ENCODE measurements around the gene TEX44.
A peak's percentile ranks its signal among the peaks of the same experiment; 100 is the strongest.

The TEX44 gene

GRCh38 chr2:231592636-231593145 lies at the start of gene TEX44:
TSS of gene TEX44 (plus strand) at chr2:231592864. CDS start at chr2:231592952, 88 bp downstream.
- TF ChIP-seq, protein P1, sequence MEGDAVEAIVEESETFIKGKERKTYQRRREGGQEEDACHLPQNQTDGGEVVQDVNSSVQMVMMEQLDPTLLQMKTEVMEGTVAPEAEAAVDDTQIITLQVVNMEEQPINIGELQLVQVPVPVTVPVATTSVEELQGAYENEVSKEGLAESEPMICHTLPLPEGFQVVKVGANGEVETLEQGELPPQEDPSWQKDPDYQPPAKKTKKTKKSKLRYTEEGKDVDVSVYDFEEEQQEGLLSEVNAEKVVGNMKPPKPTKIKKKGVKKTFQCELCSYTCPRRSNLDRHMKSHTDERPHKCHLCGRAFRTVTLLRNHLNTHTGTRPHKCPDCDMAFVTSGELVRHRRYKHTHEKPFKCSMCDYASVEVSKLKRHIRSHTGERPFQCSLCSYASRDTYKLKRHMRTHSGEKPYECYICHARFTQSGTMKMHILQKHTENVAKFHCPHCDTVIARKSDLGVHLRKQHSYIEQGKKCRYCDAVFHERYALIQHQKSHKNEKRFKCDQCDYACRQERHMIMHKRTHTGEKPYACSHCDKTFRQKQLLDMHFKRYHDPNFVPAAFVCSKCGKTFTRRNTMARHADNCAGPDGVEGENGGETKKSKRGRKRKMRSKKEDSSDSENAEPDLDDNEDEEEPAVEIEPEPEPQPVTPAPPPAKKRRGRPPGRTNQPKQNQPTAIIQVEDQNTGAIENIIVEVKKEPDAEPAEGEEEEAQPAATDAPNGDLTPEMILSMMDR (IDR thresholded peaks at IDR 0.05; ENCODE audit: extremely low read depth, insufficient read depth, missing control alignments), result no peak
- in situ Hi-C loops (cut with MboI; ENCODE audit: low pct_unique_long_range_greater_than_20kb, low sequenced_read_pairs, unreplicated experiment), result no loop called here
- no peak for DNase-seq (ENCODE audit: low spot score)

DNA sequence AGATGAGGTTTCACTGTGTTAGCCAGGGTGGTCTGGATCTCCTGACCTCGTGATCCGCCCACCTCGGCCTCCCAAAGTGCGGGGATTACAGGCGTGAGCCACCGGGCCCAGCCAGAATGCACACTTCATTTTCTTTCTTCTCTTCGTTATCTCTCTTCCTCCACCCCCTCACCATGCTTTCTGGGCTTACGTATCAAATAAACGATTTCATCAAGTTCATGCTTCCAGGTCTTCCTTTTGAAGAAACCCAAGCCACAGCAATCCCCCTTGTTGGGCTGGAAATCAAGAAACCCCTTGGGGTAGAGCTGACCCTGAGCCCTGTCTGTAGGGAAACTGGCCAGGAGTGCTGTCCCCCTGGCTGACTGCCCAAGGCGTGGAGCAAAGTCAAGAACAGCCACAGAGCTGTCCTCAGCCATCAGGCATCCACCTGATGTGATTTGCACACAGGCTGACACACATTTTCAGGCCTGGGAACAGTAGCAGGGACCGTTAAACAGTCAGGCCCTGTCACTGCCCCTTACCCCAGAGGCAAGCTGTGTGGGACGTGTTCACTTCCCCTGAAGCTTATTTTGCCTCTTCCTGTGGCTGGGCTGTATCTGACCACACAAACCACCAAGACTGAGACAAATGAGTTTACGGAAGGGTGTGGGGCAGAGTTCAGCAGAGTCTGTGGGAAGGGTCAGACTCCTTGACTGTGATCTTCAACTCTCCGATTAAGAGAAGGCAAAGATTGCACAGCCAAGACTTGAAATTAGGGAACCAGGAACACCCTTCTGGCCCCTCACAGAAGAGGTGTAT lies 47.4 kb upstream of the TEX44 start:
- TF ChIP-seq, protein P1 (IDR thresholded peaks at IDR 0.05; ENCODE audit: extremely low read depth, insufficient read depth, missing control alignments), result no peak
- peak; percentile 85 for DNase-seq (ENCODE audit: low spot score)
- in situ Hi-C loops (cut with MboI; ENCODE audit: low pct_unique_long_range_greater_than_20kb, low sequenced_read_pairs, unreplicated experiment), result no loop called here

DNA sequence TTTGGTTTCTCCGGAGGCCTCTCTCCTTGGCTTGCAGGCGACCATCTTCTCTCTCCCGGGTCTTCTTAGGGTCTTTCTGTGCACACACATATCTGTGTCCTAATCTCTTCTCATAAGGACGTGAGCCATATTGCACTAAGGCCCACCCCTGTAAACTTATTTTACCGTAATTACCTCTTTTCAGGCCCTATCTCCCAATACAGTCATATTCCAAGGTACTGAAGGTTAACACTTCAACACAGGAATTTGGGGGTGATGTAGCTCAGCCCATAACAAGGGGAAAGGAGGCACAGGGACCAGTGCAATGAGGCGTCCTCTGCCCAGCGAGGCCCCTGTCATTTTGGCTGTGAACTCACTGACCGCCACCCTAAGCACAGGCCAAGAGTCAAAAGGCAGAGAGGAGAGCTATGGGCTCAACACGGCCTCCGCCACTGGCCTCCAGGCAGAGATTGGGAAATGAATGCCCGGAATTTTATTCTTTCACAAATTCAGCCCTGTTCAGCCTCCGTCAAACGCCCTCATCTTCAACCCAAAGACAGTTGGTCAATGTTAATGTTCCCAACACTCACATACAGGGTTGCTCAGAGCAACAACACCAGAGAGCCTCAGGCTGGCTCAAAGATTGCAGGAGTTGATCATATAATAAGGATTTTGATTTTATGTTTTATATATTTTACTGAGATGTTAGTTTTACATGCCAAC lies 46.5 kb upstream of the TEX44 start:
- DNase-seq (ENCODE audit: low spot score), result no peak
- in situ Hi-C loops (cut with MboI; ENCODE audit: low pct_unique_long_range_greater_than_20kb, low sequenced_read_pairs, unreplicated experiment), result no loop called here
- TF ChIP-seq, protein P1 (IDR thresholded peaks at IDR 0.05; ENCODE audit: extremely low read depth, insufficient read depth, missing control alignments), result no peak

DNA sequence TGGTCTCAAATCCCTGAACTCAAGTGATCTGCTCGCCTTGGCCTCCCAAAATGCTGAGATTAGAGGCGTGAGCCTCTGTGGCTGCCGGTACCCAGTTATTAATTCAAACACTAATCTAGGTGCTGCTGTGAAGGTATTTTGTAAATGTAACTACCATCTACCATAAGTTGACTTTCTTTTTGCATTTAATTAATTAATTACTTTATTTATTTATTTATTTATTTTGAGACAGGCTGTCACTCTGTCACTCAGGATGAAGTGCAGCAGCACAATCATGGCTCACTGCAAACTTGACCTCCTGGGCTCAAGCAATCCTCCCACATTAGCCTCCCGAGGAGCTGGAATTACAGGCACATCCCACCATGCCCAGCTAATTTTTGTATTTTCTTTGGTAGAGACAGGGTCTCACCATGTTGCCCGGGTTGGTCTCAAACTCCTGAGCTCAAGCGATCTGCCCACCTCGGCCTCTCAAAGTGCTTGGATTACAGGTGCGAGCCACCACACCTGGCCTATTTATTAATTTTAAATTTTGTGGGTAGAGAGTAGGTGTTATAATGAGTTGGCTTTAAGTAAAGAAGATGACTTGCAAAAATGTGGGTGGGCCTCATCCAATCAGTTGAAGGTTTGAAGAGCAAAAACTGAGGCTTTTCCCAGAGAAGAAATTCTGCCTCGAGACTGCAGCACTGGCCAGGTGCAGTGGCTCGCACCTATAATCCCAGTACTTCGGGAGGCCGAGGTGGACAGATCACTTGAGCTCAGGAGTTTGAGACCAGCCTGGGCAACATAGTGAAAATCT lies 45.2 kb upstream of the TEX44 start:
- DNase-seq (ENCODE audit: low spot score), result no peak
- in situ Hi-C loops (cut with MboI; ENCODE audit: low pct_unique_long_range_greater_than_20kb, low sequenced_read_pairs, unreplicated experiment), result no loop called here
- TF ChIP-seq, protein P1 (IDR thresholded peaks at IDR 0.05; ENCODE audit: extremely low read depth, insufficient read depth, missing control alignments), result no peak

DNA sequence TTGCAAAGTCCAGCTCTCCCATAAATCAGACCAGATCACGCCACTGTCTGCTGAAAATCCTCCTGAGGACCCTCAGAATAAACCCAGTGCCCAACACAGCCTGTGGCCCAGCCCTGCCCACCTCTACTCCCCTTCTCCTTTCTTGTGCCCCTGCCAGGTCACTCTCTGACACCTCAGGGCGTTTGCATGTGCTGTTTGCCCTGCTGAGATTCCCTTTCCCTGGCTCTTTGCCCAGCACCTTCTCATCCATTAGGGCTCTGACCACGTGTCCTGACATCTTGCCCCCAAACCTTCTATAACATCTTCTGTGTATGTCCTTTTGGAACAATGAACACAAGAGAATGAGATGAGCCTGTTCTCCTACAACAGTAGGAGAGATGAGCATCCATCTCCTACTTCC lies 43.9 kb upstream of the TEX44 start:
- in situ Hi-C loops (cut with MboI; ENCODE audit: low pct_unique_long_range_greater_than_20kb, low sequenced_read_pairs, unreplicated experiment), result no loop called here
- TF ChIP-seq, protein P1 (IDR thresholded peaks at IDR 0.05; ENCODE audit: extremely low read depth, insufficient read depth, missing control alignments), result no peak
- DNase-seq (ENCODE audit: low spot score), result no peak
